ENCODE measurements around the gene CD109. TPM values are rescaled to one million over a fixed set of nuclear protein-coding genes. Genes with fewer than 3 reads are reported as not detected.

The CD109 gene
- total and polyA plus RNA-seq, 10 of the 15 experiments (the other 5 are each of a cell fraction or from before 2014, with no cell fraction given) = 0.27 to 4.4 (median 2.1) TPM

DNA sequence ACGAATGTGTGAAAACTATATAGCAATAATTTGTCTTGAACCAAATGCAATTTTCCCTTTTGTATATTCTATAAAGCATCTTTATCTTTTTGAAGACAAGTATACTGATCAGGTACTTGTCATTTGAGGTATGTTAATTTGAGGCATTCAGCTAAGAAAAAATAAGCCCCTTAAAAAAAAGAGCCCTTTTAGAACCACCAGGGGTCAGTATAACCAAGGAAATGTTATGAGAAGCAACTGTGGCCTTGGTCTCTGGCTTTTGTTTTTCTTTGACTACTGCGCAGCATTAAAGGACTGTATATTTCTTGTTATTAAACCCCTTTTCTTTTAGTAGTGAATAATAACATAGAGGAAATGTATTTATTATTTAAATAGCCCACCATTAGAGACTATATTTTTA, 43.1 kb downstream of the CD109 start:
- ChIA-PET POLR2A (no interaction called here), RAD21 (ENCODE audit: unreplicated experiment) (interaction anchor here (0.7 to 4.3 kb wide), 9 partner anchors 9 to 1471 kb away, joined by 3 to 46 read pairs (median 4); no protein-coding TSS in a partner anchor), CTCF (interaction anchor here (0.6 to 4.6 kb wide), 19 partner anchors 9 to 1481 kb away, joined by 3 to 74 read pairs (median 4); partner anchors contain the start of gene COL12A1), SMC1A (ENCODE audit: uncharacterized antibody, unreplicated experiment) (interaction anchor here (0.6 to 4.2 kb wide), 9 partner anchors 10 to 1471 kb away, joined by 3 to 50 read pairs (median 5); no protein-coding TSS in a partner anchor)
- H2AFZ ChIP-seq (ENCODE audit: control insufficient read depth, low read depth, low read length) = no peak overlapping the region
- 28% methylated on average over 2 of the region's 2 CpGs for WGBS (ENCODE audit: insufficient coverage, insufficient replicate concordance, low lambda C conversion rate, missing lambda C conversion rate)
- FAIRE-seq = peak; percentile 71
- no peak overlapping the region for H3K4me2 ChIP-seq (ENCODE audit: control insufficient read depth, insufficient read depth)
- H3K4me1 ChIP-seq (ENCODE audit: control insufficient read depth, insufficient read depth, low read length) = no peaks in the 10 kb centered on the region; the same call in 1 of the 2 replicates
- ATAC-seq = peak; percentile 88
- no peaks in the 10 kb centered on the region for H3K9me3 ChIP-seq (replicated peaks; ENCODE audit: control insufficient read depth, insufficient read depth, low read length)
- no peaks in the 10 kb centered on the region for H3K36me3 ChIP-seq (ENCODE audit: control insufficient read depth in 2 of 2, insufficient read depth in 2 of 2, low read length in 1 of 2)
- intact Hi-C loops (cut with micrococcal nuclease; ENCODE audit: unreplicated experiment) = loop anchor here (2.0 to 10.0 kb wide), 5 partner anchors 116 to 1470 kb away; no protein-coding TSS in a partner anchor
- in situ Hi-C loops (cut with MboI) = no loop called here
- H3K4me3 ChIP-seq = no peak overlapping the region
- H4K20me1 ChIP-seq (ENCODE audit: control insufficient read depth, insufficient read depth) = no peaks in the 10 kb centered on the region
- no peak overlapping the region for H3K27ac ChIP-seq (ENCODE audit: control insufficient read depth, insufficient read depth)
- no peak for DNase-seq (ENCODE audit: low read depth, low spot score)
- TF ChIP-seq YY1 (IDR thresholded peaks at IDR 0.05; ENCODE audit: low read depth, low read length) = no peak
- TF ChIP-seq, protein P1, sequence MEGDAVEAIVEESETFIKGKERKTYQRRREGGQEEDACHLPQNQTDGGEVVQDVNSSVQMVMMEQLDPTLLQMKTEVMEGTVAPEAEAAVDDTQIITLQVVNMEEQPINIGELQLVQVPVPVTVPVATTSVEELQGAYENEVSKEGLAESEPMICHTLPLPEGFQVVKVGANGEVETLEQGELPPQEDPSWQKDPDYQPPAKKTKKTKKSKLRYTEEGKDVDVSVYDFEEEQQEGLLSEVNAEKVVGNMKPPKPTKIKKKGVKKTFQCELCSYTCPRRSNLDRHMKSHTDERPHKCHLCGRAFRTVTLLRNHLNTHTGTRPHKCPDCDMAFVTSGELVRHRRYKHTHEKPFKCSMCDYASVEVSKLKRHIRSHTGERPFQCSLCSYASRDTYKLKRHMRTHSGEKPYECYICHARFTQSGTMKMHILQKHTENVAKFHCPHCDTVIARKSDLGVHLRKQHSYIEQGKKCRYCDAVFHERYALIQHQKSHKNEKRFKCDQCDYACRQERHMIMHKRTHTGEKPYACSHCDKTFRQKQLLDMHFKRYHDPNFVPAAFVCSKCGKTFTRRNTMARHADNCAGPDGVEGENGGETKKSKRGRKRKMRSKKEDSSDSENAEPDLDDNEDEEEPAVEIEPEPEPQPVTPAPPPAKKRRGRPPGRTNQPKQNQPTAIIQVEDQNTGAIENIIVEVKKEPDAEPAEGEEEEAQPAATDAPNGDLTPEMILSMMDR (IDR thresholded peaks at IDR 0.05 in 2 of 3, conservative IDR thresholded peaks at IDR 0.05 in 1 of 3; ENCODE audit: control insufficient read depth in 2 of 3, extremely low read depth in 1 of 3, insufficient read depth in 1 of 3, low read depth in 3 of 3, low read length in 3 of 3) = peak; percentile 57 to 81 (median 66)
- peak; percentile 94 for TF ChIP-seq RAD21 (IDR thresholded peaks at IDR 0.05; ENCODE audit: insufficient read depth, low read depth, low read length)
- TF ChIP-seq SMC3 (IDR thresholded peaks at IDR 0.05; ENCODE audit: borderline replicate concordance, low read length) = peak; percentile 84
- TF ChIP-seq, protein P2, sequence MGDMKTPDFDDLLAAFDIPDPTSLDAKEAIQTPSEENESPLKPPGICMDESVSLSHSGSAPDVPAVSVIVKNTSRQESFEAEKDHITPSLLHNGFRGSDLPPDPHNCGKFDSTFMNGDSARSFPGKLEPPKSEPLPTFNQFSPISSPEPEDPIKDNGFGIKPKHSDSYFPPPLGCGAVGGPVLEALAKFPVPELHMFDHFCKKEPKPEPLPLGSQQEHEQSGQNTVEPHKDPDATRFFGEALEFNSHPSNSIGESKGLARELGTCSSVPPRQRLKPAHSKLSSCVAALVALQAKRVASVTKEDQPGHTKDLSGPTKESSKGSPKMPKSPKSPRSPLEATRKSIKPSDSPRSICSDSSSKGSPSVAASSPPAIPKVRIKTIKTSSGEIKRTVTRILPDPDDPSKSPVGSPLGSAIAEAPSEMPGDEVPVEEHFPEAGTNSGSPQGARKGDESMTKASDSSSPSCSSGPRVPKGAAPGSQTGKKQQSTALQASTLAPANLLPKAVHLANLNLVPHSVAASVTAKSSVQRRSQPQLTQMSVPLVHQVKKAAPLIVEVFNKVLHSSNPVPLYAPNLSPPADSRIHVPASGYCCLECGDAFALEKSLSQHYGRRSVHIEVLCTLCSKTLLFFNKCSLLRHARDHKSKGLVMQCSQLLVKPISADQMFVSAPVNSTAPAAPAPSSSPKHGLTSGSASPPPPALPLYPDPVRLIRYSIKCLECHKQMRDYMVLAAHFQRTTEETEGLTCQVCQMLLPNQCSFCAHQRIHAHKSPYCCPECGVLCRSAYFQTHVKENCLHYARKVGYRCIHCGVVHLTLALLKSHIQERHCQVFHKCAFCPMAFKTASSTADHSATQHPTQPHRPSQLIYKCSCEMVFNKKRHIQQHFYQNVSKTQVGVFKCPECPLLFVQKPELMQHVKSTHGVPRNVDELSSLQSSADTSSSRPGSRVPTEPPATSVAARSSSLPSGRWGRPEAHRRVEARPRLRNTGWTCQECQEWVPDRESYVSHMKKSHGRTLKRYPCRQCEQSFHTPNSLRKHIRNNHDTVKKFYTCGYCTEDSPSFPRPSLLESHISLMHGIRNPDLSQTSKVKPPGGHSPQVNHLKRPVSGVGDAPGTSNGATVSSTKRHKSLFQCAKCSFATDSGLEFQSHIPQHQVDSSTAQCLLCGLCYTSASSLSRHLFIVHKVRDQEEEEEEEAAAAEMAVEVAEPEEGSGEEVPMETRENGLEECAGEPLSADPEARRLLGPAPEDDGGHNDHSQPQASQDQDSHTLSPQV (IDR thresholded peaks at IDR 0.05) = 0 out of 2 replicates have a peak, but pooled peaks have one; percentile 28
- TF ChIP-seq, protein P3, sequence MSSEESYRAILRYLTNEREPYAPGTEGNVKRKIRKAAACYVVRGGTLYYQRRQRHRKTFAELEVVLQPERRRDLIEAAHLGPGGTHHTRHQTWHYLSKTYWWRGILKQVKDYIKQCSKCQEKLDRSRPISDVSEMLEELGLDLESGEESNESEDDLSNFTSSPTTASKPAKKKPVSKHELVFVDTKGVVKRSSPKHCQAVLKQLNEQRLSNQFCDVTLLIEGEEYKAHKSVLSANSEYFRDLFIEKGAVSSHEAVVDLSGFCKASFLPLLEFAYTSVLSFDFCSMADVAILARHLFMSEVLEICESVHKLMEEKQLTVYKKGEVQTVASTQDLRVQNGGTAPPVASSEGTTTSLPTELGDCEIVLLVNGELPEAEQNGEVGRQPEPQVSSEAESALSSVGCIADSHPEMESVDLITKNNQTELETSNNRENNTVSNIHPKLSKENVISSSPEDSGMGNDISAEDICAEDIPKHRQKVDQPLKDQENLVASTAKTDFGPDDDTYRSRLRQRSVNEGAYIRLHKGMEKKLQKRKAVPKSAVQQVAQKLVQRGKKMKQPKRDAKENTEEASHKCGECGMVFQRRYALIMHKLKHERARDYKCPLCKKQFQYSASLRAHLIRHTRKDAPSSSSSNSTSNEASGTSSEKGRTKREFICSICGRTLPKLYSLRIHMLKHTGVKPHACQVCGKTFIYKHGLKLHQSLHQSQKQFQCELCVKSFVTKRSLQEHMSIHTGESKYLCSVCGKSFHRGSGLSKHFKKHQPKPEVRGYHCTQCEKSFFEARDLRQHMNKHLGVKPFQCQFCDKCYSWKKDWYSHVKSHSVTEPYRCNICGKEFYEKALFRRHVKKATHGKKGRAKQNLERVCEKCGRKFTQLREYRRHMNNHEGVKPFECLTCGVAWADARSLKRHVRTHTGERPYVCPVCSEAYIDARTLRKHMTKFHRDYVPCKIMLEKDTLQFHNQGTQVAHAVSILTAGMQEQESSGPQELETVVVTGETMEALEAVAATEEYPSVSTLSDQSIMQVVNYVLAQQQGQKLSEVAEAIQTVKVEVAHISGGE (CRISPR knock-in tag; IDR thresholded peaks at IDR 0.05) = no peak
- no peak for TF ChIP-seq RB1 (IDR thresholded peaks at IDR 0.05; ENCODE audit: borderline replicate concordance)
- BruUV-seq (replicated peaks) = no TSS peak
- no peak overlapping the region for H3K9ac ChIP-seq (ENCODE audit: control insufficient read depth, insufficient read depth, low read length)
- H3K79me2 ChIP-seq (ENCODE audit: control insufficient read depth, insufficient read depth, low read length) = no peaks in the 10 kb centered on the region
- H3K27me3 ChIP-seq (replicated peaks in 1 of 2; ENCODE audit: control insufficient read depth in 2 of 2, insufficient read depth in 2 of 2, low read length in 1 of 2) = no peaks in the 10 kb centered on the region
